Measurements from ENCODE around the gene IGFN1.

DNA sequence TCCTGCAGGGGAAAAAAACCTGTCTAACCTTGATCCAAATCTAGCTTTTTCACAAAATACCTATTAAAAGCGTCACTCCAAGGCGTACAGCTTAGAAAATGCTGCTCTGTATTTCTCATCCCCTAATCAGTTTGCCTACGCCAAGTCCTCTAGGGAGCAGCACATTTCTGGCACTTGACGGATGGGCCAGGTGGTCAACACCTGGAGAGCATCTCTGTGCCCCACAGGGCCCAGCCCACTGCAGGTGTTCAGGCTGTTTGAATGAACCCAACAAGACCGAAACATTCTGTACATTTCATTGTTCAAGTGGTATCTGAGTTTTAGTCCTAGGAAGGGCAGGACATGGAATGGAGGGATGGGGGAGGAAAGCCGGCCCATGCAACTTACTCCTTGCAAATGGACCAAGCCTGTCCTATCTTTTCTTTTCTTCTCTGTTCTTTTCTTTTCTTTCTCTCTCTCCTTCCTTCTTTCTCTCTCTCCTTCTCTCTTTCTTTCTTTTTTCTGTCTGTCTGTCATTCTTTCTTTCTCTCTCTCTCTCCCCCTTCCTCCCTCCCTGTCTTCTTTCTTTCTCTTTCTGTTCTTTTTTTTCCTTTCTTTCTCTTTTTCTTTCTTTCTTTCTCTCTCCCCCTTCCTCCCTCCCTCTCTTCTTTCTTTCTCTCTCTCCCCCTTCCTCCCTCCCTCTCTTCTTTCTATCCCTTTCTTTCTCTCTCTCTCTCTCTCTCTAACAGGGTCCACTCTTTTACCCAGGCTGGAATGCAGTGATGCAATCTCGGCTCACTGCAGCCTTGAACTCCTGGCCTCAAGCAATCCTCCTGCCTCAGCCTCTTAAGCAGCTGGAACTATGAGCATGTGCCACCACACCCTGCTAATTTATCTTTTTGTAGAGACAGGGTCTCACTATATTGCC lies 29.1 kb downstream of the IGFN1 start:
- TF ChIP-seq, protein P1, sequence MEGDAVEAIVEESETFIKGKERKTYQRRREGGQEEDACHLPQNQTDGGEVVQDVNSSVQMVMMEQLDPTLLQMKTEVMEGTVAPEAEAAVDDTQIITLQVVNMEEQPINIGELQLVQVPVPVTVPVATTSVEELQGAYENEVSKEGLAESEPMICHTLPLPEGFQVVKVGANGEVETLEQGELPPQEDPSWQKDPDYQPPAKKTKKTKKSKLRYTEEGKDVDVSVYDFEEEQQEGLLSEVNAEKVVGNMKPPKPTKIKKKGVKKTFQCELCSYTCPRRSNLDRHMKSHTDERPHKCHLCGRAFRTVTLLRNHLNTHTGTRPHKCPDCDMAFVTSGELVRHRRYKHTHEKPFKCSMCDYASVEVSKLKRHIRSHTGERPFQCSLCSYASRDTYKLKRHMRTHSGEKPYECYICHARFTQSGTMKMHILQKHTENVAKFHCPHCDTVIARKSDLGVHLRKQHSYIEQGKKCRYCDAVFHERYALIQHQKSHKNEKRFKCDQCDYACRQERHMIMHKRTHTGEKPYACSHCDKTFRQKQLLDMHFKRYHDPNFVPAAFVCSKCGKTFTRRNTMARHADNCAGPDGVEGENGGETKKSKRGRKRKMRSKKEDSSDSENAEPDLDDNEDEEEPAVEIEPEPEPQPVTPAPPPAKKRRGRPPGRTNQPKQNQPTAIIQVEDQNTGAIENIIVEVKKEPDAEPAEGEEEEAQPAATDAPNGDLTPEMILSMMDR (IDR thresholded peaks at IDR 0.05; ENCODE audit: extremely low read depth in 1 of 2, insufficient read depth in 1 of 2, low read depth in 1 of 2, low read length in 2 of 2) = no peak
- TF ChIP-seq POLR2AphosphoS5 (IDR thresholded peaks at IDR 0.05; ENCODE audit: insufficient read depth, low read depth, low read length) (no peak), EZH2 (IDR thresholded peaks at IDR 0.05; ENCODE audit: borderline replicate concordance, low read depth, low read length, severe bottlenecking) (no peak), POLR2A (IDR thresholded peaks at IDR 0.05; ENCODE audit: low read depth, low read length) (no peak), FOS (IDR thresholded peaks at IDR 0.05; ENCODE audit: borderline replicate concordance, insufficient read depth, low read length) (no peak)
- TF ChIP-seq, protein P2, sequence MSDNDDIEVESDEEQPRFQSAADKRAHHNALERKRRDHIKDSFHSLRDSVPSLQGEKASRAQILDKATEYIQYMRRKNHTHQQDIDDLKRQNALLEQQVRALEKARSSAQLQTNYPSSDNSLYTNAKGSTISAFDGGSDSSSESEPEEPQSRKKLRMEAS (IDR thresholded peaks at IDR 0.05; ENCODE audit: insufficient read depth, insufficient read length) = no peak

All from endothelial cell of umbilical vein (primary cell).